Activated B cell treated with CpG ODN at 0.5 μM for 24 hours (primary cell): ENCODE results near the gene ACADL. TPM values are rescaled to one million over a fixed set of nuclear protein-coding genes. Genes with fewer than 3 reads are reported as not detected.
"Not testable (repeated sequence)": the region's sequence is repeated elsewhere in the genome, so short reads cannot be mapped to it uniquely, and the experiment has no call there.

Experiments
- ATAC-seq: fragments of 200-7000 bp; cut with Tn5 transposase; one replicate; pipeline ENCODE4 v1.10.0; 2021; ENCODE audit warnings: low read depth, mild to moderate bottlenecking, moderate library complexity
- CTCF ChIA-PET: fragments of 350-600 bp; sonication (Branson Sonifier 250); formaldehyde crosslinking; loops from one replicate; lab custom pipeline; 2021; ENCODE audit warnings: antibody characterized with exemption; lab: Charles Lee
- POLR2A ChIA-PET: fragments of 350-600 bp; sonication (Branson Sonifier 250); formaldehyde crosslinking; loops from one replicate; lab custom pipeline; 2021; ENCODE audit warnings: antibody characterized with exemption; lab: Charles Lee
- DNase-seq: peaks from one replicate; pipeline ENCODE4 v3.0.0; 2022
- H3K27ac Mint-ChIP-seq: one replicate; pipeline ENCODE4 v1.8.0; 2020; ENCODE audit warnings: mixed read lengths
- H3K27me3 Mint-ChIP-seq: one replicate; pipeline ENCODE4 v1.8.0; 2021; ENCODE audit warnings: mixed read lengths
- H3K36me3 Mint-ChIP-seq: one replicate; pipeline ENCODE4 v1.8.0; 2021; ENCODE audit warnings: low read depth, mixed read lengths
- H3K4me1 Mint-ChIP-seq: one replicate; pipeline ENCODE4 v1.8.0; 2021; ENCODE audit warnings: mixed read lengths
- H3K4me3 Mint-ChIP-seq: one replicate; pipeline ENCODE4 v1.8.0; 2020; ENCODE audit warnings: mild to moderate bottlenecking, mixed read lengths
- H3K9me3 Mint-ChIP-seq: one replicate; pipeline ENCODE4 v1.8.0; 2020; ENCODE audit warnings: mixed read lengths
- CTCF ChIP-seq: fragments of 200-600 bp; IDR thresholded peaks from one replicate; pipeline ENCODE4 v1.8.0; 2022; ENCODE audit warnings: antibody characterized with exemption, mild to moderate bottlenecking
- intact Hi-C: fragments of 100-400 bp; cut with micrococcal nuclease; formaldehyde crosslinking; loops from one replicate; pipeline ENCODE4 v1.15.1; 2024
- total RNA-seq: library from RNA; stranded (reverse); gene quantifications from 2 replicates; pipeline ENCODE4 v1.2.3, GENCODE V29; 2022

The ACADL gene
- total RNA-seq, 1 donor from 2014 or later = not detected

- Mint-ChIP-seq H3K27ac (no peak overlapping the region), H3K36me3 (peaks cover 3% of the 10 kb centered on the region), H3K4me1 (no peaks in the 10 kb centered on the region), H3K9me3 (peaks cover 28% of the 10 kb centered on the region), H3K4me3 (no peak overlapping the region), H3K27me3 (peaks cover 9% of the 10 kb centered on the region)
- no peak for TF ChIP-seq CTCF
- ChIA-PET CTCF (no interaction called here), POLR2A (no interaction called here)
- ATAC-seq (no peak), DNase-seq (no peak)
- intact Hi-C loops = no loop called here
Observed at GRCh38 chr2:210180477-210180876, 44.8 kb downstream of the ACADL start.

- H3K27me3 Mint-ChIP-seq = peaks cover 9% of the 10 kb centered on the region
- H3K27ac Mint-ChIP-seq = no peak overlapping the region
- POLR2A ChIA-PET = no interaction called here
- no peaks in the 10 kb centered on the region for H3K36me3 Mint-ChIP-seq
- H3K9me3 Mint-ChIP-seq = peaks cover 20% of the 10 kb centered on the region
- ATAC-seq (no peak), DNase-seq (no peak)
- CTCF ChIA-PET = interaction anchor here (0.8 kb wide), 1 partner anchor 17 kb away, joined by 3 read pairs; no protein-coding TSS in a partner anchor
- no peak for TF ChIP-seq CTCF
- H3K4me3 Mint-ChIP-seq = no peak overlapping the region
- intact Hi-C loops = loop anchor here (10.0 kb wide), 1 partner anchor 655 kb away; no protein-coding TSS in a partner anchor
- no peaks in the 10 kb centered on the region for H3K4me1 Mint-ChIP-seq
Observed at GRCh38 chr2:210179351-210179990, 45.8 kb downstream of the ACADL start.

GRCh38 chr2:210177769-210178168 is 47.5 kb downstream of the ACADL start:
- no peak for TF ChIP-seq CTCF

GRCh38 chr2:210177115-210177514 is 48.1 kb downstream of the ACADL start:
- H3K4me1 Mint-ChIP-seq, H3K9me3 Mint-ChIP-seq, H3K27ac Mint-ChIP-seq, H3K36me3 Mint-ChIP-seq, H3K4me3 Mint-ChIP-seq, DNase-seq, ATAC-seq, CTCF ChIA-PET, POLR2A ChIA-PET: not testable (repeated sequence)
- intact Hi-C loops = loop anchor here (10.0 kb wide), 1 partner anchor 652 kb away; no protein-coding TSS in a partner anchor
- H3K27me3 Mint-ChIP-seq = peaks cover 12% of the 10 kb centered on the region

More at GRCh38 chr2:210177769-210178168, 47.5 kb downstream of the ACADL start:
- ATAC-seq (no peak), DNase-seq (no peak)
- intact Hi-C loops = loop anchor here (10.0 kb wide), 1 partner anchor 653 kb away; no protein-coding TSS in a partner anchor
- Mint-ChIP-seq H3K4me3 (no peak overlapping the region), H3K9me3 (peaks cover 6% of the 10 kb centered on the region), H3K27ac (no peak overlapping the region), H3K4me1 (no peaks in the 10 kb centered on the region), H3K36me3 (no peaks in the 10 kb centered on the region), H3K27me3 (peaks cover 10% of the 10 kb centered on the region)
- ChIA-PET CTCF (no interaction called here), POLR2A (no interaction called here)

- H3K4me1 Mint-ChIP-seq = peaks cover 21% of the 10 kb centered on the region
- no peak for TF ChIP-seq CTCF
- no peak for DNase-seq
- no peak for ATAC-seq
- peaks cover 14% of the 10 kb centered on the region for H3K27me3 Mint-ChIP-seq
- intact Hi-C loops = loop anchor here (10.0 kb wide), 1 partner anchor 649 kb away; no protein-coding TSS in a partner anchor
- H3K36me3 Mint-ChIP-seq = peaks cover 9% of the 10 kb centered on the region
- H3K4me3 Mint-ChIP-seq = no peak overlapping the region
- H3K9me3 Mint-ChIP-seq = peaks cover 3% of the 10 kb centered on the region
- CTCF ChIA-PET = no interaction called here
- POLR2A ChIA-PET = interaction anchor here (0.7 kb wide), 1 partner anchor 1807 kb away, joined by 3 read pairs; no protein-coding TSS in a partner anchor
- H3K27ac Mint-ChIP-seq = no peak overlapping the region
Observed at GRCh38 chr2:210174086-210174485, 51.2 kb downstream of the ACADL start.
